KOPT-K1 (cell line): ENCODE measurements around the gene PIK3CB.

Experiments
- H3K27ac ChIP-seq: fragments of 200-600 bp; sonication (generic); 2 replicates; pipeline ENCODE4 v1.5.1; 2016; ENCODE audit warnings: antibody characterized with exemption, mild to moderate bottlenecking, low read depth, low read length; ENCODE audit not compliant: poor library complexity, severe bottlenecking
- H3K36me3 ChIP-seq: fragments of 200-600 bp; sonication (generic); 2 replicates; pipeline ENCODE4 v1.5.1; 2017; ENCODE audit warnings: antibody characterized with exemption, mild to moderate bottlenecking, low read length, moderate library complexity; ENCODE audit not compliant: insufficient read depth
- H3K9me3 ChIP-seq: fragments of 200-600 bp; sonication (generic); 2 replicates; pipeline ENCODE4 v1.5.1; 2017; ENCODE audit warnings: antibody characterized with exemption, low read length, mild to moderate bottlenecking; ENCODE audit not compliant: insufficient read depth, poor library complexity, severe bottlenecking

Gene PIK3CB

GRCh38 chr3:138834596-138835396 lies at the start of gene PIK3CB:
Gene PIK3CB, minus strand, starts transcription at chr3:138834928. Its CDS starts 75,585 bp downstream, at chr3:138759343.
- H3K27ac ChIP-seq: peak within 1 kb of the TSS; percentile 84
- no peaks in the 10 kb centered on the region for H3K36me3 ChIP-seq
- H3K9me3 ChIP-seq: no peaks in the 10 kb centered on the region

DNA sequence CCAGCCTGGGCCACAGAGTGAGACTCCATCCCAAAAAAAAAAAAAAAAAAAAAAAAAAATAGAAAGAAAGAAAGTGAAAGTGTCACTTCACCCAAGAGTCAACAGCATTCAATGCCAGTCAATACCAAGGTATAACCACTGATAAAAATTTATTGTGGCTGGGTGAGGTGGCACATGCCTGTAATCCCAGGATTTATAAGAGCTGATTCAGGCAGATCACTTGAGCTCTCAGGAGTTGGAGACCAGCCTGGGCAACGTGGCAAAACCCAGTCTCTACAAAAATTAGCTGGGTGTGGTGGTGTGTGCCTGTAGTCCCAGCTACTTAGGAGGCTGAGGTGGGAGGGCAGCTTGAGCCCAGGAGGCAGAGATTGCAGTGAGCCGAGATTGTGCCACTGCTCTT lies 46.5 kb upstream of the PIK3CB start:
- H3K27ac ChIP-seq: no peak overlapping the region
- H3K9me3 ChIP-seq: peaks cover 3% of the 10 kb centered on the region

GRCh38 chr3:138879541-138880380 lies 45.0 kb upstream of the PIK3CB start:
- Histone ChIP-seq H3K27ac (no peak overlapping the region), H3K36me3 (no peaks in the 10 kb centered on the region), H3K9me3 (peaks cover 12% of the 10 kb centered on the region)

More for the DNA sequence above, 46.5 kb upstream of the PIK3CB start:
- no peaks in the 10 kb centered on the region for H3K36me3 ChIP-seq

DNA sequence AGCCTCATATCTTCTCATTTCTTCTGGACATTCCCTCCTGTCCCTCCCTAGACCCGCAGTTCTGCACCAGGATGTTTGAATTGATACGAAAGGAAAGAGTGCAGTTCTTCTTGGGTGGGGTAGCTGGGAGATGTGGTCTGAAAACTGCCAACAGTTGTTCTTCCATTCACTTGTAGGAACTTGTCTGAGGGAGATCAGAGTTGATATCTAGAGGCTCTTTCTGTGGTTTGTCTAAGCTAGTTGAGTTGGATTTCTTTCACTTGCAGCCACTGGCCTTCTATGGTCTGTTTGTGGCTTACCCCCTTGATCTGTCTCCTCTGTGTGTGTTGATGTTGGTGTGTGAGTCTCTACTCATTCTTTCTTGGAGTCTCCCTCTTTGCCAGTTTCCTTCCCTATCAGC lies 42.5 kb upstream of the PIK3CB start:
- Histone ChIP-seq H3K36me3 (no peaks in the 10 kb centered on the region), H3K27ac (no peak overlapping the region), H3K9me3 (peaks cover 12% of the 10 kb centered on the region)

- Histone ChIP-seq H3K36me3 (no peaks in the 10 kb centered on the region), H3K9me3 (peaks cover 12% of the 10 kb centered on the region), H3K27ac (no peak overlapping the region)
These were observed 41.3 kb upstream of the PIK3CB start for GRCh38 chr3:138875754-138876664.

DNA sequence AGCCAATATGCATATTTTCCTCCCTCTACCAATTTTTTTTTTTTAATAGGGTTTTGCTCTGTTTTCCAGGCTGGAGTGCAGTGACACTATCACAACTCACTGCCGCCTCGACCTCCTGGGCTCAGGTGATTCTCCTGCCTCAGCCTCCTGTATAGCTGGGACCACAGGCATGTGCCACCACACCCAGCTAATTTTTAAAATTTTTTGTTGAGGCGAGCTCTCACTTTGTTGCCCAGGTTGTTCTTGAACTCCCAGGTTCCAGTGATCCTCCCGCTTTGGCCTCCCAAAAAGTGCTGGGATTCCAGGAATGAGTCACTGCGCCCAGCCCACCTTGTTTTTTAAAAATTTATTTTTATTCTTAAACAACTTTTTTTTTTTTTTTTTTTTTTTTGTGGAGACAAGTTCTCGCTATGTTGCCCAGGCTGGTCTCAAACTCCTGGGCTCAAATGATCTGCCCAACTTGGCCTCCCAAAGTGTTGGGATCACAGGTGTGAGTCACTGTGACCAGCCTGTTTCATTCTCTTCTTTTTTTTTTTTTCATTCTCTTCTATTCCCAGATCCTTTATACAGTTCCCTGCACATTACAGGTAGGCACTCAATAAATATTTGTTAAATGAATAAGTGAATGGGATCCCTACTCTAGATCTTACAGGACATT lies 40.5 kb upstream of the PIK3CB start:
- Histone ChIP-seq H3K27ac (no peak overlapping the region), H3K36me3 (no peaks in the 10 kb centered on the region), H3K9me3 (peaks cover 12% of the 10 kb centered on the region)

DNA sequence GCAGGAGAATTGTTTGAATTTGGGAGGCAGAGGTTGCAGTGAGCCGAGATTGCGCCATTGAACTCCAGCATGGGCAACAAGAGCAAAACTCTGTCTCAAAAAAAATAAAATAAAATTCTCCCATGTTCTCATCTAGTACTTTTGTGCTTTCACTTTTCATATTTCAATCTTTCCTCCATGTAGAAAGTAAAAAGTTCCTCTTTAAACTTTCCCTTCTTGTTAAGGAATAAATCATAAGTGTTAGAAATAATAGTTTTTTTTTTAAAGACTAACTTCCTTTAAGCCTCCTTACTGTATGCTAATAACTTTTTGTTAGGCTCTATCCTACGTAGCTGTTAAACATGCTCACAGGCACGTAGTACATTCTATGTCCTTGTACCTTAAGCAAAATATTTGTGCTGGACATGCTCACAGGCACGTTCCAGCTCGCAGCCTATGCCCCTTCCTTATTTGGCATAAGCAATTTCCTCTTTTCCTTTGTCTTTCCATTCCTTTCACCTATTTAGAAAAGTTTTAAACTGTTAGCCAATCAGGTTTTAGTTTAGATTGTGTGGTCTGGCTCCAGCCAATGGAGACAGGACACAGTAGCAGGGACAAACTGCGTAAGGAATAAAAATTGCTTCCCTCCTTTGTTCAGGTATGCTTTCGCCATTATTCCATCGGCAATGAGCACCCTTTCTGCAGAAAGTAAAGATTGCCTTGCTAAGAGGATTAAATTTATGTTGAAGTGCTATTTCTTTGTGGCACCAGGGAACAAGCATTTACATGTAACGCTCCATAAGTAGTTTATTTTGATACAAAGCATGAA lies 38.9 kb upstream of the PIK3CB start:
- Histone ChIP-seq H3K36me3 (no peaks in the 10 kb centered on the region), H3K9me3 (peaks cover 12% of the 10 kb centered on the region), H3K27ac (no peak overlapping the region)

GRCh38 chr3:138872632-138873031 lies 37.9 kb upstream of the PIK3CB start:
- Histone ChIP-seq H3K27ac (no peak overlapping the region), H3K9me3 (peaks cover 12% of the 10 kb centered on the region), H3K36me3 (no peaks in the 10 kb centered on the region)

GRCh38 chr3:138867996-138868395 lies 33.3 kb upstream of the PIK3CB start:
- H3K9me3 ChIP-seq: no peaks in the 10 kb centered on the region
- H3K27ac ChIP-seq: no peak overlapping the region
- H3K36me3 ChIP-seq: no peaks in the 10 kb centered on the region

GRCh38 chr3:138863776-138864113 lies 29.0 kb upstream of the PIK3CB start:
- H3K27ac ChIP-seq: no peak overlapping the region
- no peaks in the 10 kb centered on the region for H3K36me3 ChIP-seq
- no peaks in the 10 kb centered on the region for H3K9me3 ChIP-seq

DNA sequence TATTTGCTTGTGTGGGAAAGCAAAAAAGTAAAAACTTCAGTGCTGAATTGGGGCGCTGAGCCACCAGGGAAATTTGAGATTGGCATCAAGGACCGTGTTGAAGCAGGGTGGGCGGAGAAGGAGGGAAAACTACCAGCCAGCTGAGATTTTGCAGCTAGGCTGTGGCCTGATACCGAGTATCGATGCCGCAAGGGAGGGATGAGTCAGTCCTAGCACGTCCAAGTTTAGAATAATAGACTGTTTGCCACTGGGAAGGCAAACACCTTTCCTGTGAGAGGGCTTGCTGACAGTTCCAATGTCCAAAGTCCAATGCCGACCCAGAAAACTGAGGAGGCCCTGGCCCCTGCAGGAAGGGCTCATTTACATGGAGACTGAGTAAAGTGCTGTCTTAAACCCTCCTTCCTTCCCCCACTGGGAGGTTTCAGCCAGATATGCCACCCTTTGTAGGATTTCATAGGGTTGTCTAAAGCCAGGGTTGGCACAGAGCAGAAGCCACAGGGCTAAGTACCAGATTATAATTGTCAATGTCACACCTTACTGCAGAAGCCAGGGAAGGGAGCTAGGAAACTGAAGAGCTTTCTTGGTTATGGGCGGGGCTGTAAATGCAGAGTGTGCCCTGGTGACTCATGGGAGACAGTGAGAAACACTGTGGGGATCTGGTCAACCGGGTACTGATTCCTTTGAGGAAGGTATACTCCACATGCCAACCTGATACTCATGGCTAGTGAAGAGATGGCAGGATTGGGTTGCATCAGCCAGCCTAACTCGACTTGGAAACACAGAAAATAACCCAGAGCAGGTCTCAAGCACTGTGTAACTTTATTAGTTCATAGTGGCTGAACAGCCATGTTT lies 28.4 kb upstream of the PIK3CB start:
- no peak overlapping the region for H3K27ac ChIP-seq

GRCh38 chr3:138862531-138862923 lies 27.8 kb upstream of the PIK3CB start:
- Histone ChIP-seq H3K27ac (no peak overlapping the region), H3K9me3 (no peaks in the 10 kb centered on the region), H3K36me3 (no peaks in the 10 kb centered on the region)

More for the DNA sequence above, 28.4 kb upstream of the PIK3CB start:
- H3K9me3 ChIP-seq: no peaks in the 10 kb centered on the region
- no peaks in the 10 kb centered on the region for H3K36me3 ChIP-seq

GRCh38 chr3:138861798-138862197 lies 27.1 kb upstream of the PIK3CB start:
- H3K36me3 ChIP-seq: no peaks in the 10 kb centered on the region
- H3K9me3 ChIP-seq: no peaks in the 10 kb centered on the region
- H3K27ac ChIP-seq: no peak overlapping the region
